Measurements from ENCODE around the gene POPDC3.

The POPDC3 gene

GRCh38 chr6:105199711-105200110 lies 19.9 kb upstream of the POPDC3 start:
- no peak for TF ChIP-seq CTCF (IDR thresholded peaks at IDR 0.05; ENCODE audit: extremely low read depth, insufficient read depth, missing control alignments)
- no peak for DNase-seq (ENCODE audit: low spot score)
- in situ Hi-C loops (cut with MboI; ENCODE audit: low pct_unique_long_range_greater_than_20kb, low sequenced_read_pairs, unreplicated experiment), result loop anchor here (25.0 kb wide), 1 partner anchor 87 kb away; no protein-coding TSS in a partner anchor

DNA sequence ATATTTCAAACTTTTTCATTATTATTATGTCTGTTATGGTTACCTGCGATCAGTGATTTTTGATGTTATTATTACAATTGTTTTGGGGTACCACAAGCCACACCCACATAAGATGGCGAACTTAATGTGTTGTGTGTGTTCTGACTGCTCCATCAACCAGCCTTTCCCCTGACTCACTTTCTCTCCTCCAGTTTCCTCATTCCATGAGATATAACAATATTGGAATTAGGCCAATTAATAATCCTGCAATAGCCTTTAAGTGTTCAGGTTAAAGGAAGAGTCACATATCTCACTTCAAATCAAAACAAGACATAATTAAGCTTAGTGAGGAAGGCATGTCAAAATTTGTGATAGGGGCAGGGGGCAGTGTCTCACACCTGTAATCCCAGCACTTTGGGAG lies 16.3 kb upstream of the POPDC3 start:
- DNase-seq (ENCODE audit: low spot score), result no peak
- TF ChIP-seq CTCF (IDR thresholded peaks at IDR 0.05; ENCODE audit: extremely low read depth, insufficient read depth, missing control alignments), result no peak
- in situ Hi-C loops (cut with MboI; ENCODE audit: low pct_unique_long_range_greater_than_20kb, low sequenced_read_pairs, unreplicated experiment), result no loop called here

DNA sequence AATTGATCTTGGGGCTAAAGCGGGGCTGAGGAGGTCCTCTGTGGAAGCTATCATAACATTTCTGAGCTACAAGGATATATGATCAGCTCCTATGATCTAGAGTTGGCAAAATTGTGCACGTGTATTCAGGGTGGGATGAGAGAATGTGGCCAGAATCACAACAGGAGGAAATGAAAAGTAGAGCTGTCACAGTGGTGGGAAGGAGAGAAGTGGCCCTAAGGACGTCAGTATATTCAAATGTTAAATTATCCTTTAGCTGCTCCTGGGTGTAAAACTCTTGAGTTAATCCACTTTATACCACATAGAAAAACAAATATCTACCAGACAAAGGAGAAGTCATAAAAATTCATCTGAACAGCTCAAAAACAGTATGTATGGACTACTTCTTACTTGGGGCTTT lies 14.8 kb upstream of the POPDC3 start:
- in situ Hi-C loops (cut with MboI; ENCODE audit: low pct_unique_long_range_greater_than_20kb, low sequenced_read_pairs, unreplicated experiment), result no loop called here
- TF ChIP-seq CTCF (IDR thresholded peaks at IDR 0.05; ENCODE audit: extremely low read depth, insufficient read depth, missing control alignments), result no peak
- DNase-seq (ENCODE audit: low spot score), result no peak

- DNase-seq (ENCODE audit: low spot score), result no peak
- in situ Hi-C loops (cut with MboI; ENCODE audit: low pct_unique_long_range_greater_than_20kb, low sequenced_read_pairs, unreplicated experiment), result no loop called here
- TF ChIP-seq CTCF (IDR thresholded peaks at IDR 0.05; ENCODE audit: extremely low read depth, insufficient read depth, missing control alignments), result no peak
These were observed 14.3 kb upstream of the POPDC3 start for GRCh38 chr6:105194106-105194505.

DNA sequence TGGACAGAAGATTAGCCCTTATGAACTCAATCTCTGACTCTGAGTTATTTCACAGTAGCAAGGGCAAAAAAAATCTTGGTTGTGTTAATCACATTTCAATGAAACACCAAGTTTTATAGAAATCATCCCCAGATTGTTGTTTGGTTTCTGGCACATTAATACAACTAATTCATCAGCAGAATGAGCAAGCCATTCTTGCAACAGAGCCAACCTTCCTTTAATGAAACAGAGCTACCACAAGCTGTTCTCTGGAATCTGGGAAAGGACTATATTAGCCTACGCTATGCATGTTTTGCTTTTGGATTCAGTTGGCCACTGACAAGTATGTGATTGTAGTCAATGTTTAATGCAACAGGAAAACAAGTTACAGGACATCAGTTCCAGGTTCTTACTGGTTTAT lies 13.8 kb upstream of the POPDC3 start:
- TF ChIP-seq CTCF (IDR thresholded peaks at IDR 0.05; ENCODE audit: extremely low read depth, insufficient read depth, missing control alignments), result no peak
- in situ Hi-C loops (cut with MboI; ENCODE audit: low pct_unique_long_range_greater_than_20kb, low sequenced_read_pairs, unreplicated experiment), result no loop called here
- no peak for DNase-seq (ENCODE audit: low spot score)

DNA sequence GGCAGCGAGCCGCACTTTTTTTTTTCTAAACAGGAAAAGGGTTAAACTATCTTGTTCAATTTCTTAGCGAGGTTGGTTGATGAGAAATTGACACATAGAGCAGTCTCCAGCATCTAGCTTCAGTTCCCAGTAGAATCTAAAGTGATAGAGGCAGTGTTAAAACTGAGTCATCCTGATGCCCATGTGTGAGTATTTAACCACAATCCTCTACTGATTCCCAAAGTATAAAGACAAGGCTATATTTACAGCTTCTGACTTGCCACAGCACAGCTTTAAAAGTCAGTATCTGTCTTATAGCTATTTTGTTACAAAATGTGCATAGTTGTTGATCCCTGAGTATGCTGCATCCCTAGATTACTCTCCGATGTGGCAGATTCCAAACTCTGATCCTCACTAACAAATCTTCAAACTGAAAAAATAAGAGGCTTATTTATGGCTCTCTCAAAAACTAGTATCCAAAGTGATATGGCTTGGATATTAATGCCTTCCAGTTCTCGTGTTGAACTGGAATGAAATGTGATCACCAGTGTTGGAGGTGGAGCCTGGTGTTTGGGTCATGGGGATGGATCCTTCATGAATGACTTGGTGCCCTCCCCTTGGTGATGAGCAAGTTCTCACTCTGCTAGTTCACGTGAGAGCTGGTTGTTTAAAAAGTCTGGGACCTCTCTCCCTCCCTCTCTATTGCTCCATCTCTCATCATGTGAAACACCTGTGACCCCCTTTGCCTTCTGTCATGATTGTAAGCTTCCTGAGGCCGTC lies 13.1 kb upstream of the POPDC3 start:
- in situ Hi-C loops (cut with MboI; ENCODE audit: low pct_unique_long_range_greater_than_20kb, low sequenced_read_pairs, unreplicated experiment), result no loop called here
- TF ChIP-seq CTCF (IDR thresholded peaks at IDR 0.05; ENCODE audit: extremely low read depth, insufficient read depth, missing control alignments), result no peak
- DNase-seq (ENCODE audit: low spot score), result no peak
